ENCODE measurements around the gene CCR3.

GRCh38 chr3:46304739-46305138 lies 62.5 kb downstream of the CCR3 start:
- TF ChIP-seq POLR2A (IDR thresholded peaks at IDR 0.05), result no peak
- TF ChIP-seq CTCF (IDR thresholded peaks at IDR 0.05), result no peak
- no peak for TF ChIP-seq EP300 (IDR thresholded peaks at IDR 0.05)

Measured in tibial nerve (tissue), 4 donors.